OCI-M2 (cell line): ENCODE results near the gene THAP3.

Experiments
- DNase-seq: peaks from one replicate; lab custom pipeline; 2025; ENCODE audit not compliant: unreplicated experiment; lab: John Stamatoyannopoulos, UW

The THAP3 gene

GRCh38 chr1:6624710-6625583 is at the start of gene THAP3:
Gene THAP3 (plus strand): TSS chr1:6624868. CDS start chr1:6625219, 351 bp downstream.
- DNase-seq = peak; percentile 18

- DNase-seq = no peak
These were observed 46.7 kb upstream of the THAP3 start for GRCh38 chr1:6577831-6578525.

- no peak for DNase-seq
These were observed 45.9 kb upstream of the THAP3 start for GRCh38 chr1:6578624-6579373.

- DNase-seq = peak; percentile 60
These were observed 45.1 kb upstream of the THAP3 start, which contains the start of gene ZBTB48 for GRCh38 chr1:6579374-6580118. Gene ZBTB48 (plus strand): TSS chr1:6579994. CDS start chr1:6580610, 616 bp downstream.

GRCh38 chr1:6580119-6580592 is 44.5 kb upstream of the THAP3 start:
- no peak for DNase-seq

- DNase-seq = peak; percentile 49
These were observed 43.9 kb upstream of the THAP3 start for GRCh38 chr1:6580593-6581409.

- no peak for DNase-seq
These were observed 42.9 kb upstream of the THAP3 start for GRCh38 chr1:6581561-6582305.

- no peak for DNase-seq
These were observed 42.3 kb upstream of the THAP3 start for GRCh38 chr1:6582370-6582769.

- no peak for DNase-seq
These were observed 40.3 kb upstream of the THAP3 start for GRCh38 chr1:6584126-6585080.

- DNase-seq = no peak
These were observed 39.5 kb upstream of the THAP3 start for GRCh38 chr1:6585081-6585722.

- no peak for DNase-seq
These were observed 38.8 kb upstream of the THAP3 start for GRCh38 chr1:6585841-6586240.

- DNase-seq = no peak
These were observed 38.3 kb upstream of the THAP3 start for GRCh38 chr1:6586404-6586816.

- no peak for DNase-seq
These were observed 37.2 kb upstream of the THAP3 start for GRCh38 chr1:6587261-6588005.

GRCh38 chr1:6588128-6588892 is 36.4 kb upstream of the THAP3 start:
- no peak for DNase-seq

- no peak for DNase-seq
These were observed 35.7 kb upstream of the THAP3 start for GRCh38 chr1:6588893-6589520.
